ENCODE measurements around the gene ZC3H14.

ZC3H14 gene

DNA sequence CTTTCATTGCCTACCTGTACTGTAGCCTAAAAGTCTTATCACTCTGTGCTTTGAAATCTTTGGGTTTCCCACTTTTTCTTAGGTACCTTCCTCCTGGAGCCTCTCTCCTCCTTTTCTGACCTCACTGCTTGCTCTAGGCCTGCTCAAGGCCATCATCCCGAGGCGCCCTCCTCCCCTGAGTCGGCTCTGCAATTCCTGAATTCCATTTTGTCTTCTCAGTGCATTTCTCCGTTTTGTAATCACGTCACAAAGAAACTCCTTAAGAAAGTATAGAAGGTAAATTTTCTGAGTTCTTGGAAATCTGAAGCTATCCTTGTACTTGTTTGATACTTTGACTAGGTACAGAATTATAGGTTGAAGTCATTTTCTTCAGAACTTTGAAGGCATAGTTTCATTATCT lies 25.2 kb downstream of the ZC3H14 start:
- no peak overlapping the region for H3K4me3 ChIP-seq (ENCODE audit: low read length)
- no peaks in the 10 kb centered on the region for H3K9me3 ChIP-seq (ENCODE audit: insufficient read depth, low read depth, low read length)
- H3K9ac ChIP-seq (ENCODE audit: low read depth, low read length), result no peak overlapping the region
- H3K36me3 ChIP-seq (ENCODE audit: insufficient read depth, low read length), result peaks cover 90% of the 10 kb centered on the region
- WGBS, result 97% methylated on average over 5 of the region's 5 CpGs
- no peaks in the 10 kb centered on the region for H3K4me1 ChIP-seq (ENCODE audit: insufficient read depth, low read length)
- H3K27ac ChIP-seq (ENCODE audit: low read depth, low read length), result no peak overlapping the region
- no peaks in the 10 kb centered on the region for H3K27me3 ChIP-seq (ENCODE audit: insufficient read depth, low read length)

DNA sequence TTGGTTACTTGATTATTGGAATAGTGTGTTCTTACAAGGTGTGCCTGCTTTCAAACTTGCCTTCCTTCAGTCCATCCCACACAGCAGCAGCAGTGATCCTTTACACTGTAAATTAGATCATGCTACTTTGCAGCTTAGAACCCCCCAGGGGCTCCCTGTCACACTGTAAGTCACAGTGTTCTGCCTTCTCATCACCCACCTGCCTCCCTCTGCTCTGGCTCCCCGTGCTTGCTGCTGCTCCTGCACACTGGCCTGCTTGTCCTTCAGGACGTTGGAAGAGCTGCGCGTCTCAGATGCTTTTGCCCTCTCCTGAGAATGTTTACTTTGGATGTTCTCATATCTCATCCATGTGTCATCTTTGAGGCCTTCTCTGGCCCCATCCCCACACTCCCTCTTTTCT lies 27.3 kb downstream of the ZC3H14 start:
- 96% methylated on average over 4 of the region's 4 CpGs for WGBS
- Histone ChIP-seq H3K9ac (ENCODE audit: low read depth, low read length) (no peak overlapping the region), H3K36me3 (ENCODE audit: insufficient read depth, low read length) (peaks cover 90% of the 10 kb centered on the region), H3K9me3 (ENCODE audit: insufficient read depth, low read depth, low read length) (no peaks in the 10 kb centered on the region), H3K27ac (ENCODE audit: low read depth, low read length) (no peak overlapping the region), H3K4me3 (ENCODE audit: low read length) (no peak overlapping the region), H3K4me1 (ENCODE audit: insufficient read depth, low read length) (no peaks in the 10 kb centered on the region), H3K27me3 (ENCODE audit: insufficient read depth, low read length) (no peaks in the 10 kb centered on the region)

DNA sequence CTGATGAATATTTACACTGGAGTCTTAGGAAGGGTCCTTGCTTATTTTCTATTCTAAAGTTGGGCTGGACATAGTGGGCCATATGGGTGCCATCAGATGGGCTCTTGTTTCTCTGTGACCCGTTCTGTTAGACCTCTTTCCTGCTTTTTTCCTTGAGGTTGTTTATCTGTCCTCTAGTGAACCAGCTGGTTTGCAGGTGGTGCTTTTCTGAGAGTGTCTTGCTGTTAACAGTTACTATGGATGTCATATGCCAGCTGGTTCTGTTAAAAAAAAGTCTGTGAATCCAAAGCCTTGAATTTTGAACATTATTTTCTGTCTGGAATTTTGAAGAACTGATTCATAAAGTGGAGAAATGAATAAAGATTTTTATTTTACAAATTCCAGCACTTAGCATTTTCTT lies 29.2 kb downstream of the ZC3H14 start:
- Histone ChIP-seq H3K9ac (ENCODE audit: low read depth, low read length) (no peak overlapping the region), H3K4me3 (ENCODE audit: low read length) (no peak overlapping the region), H3K4me1 (ENCODE audit: insufficient read depth, low read length) (no peaks in the 10 kb centered on the region), H3K27ac (ENCODE audit: low read depth, low read length) (no peak overlapping the region), H3K9me3 (ENCODE audit: insufficient read depth, low read depth, low read length) (no peaks in the 10 kb centered on the region), H3K27me3 (ENCODE audit: insufficient read depth, low read length) (no peaks in the 10 kb centered on the region), H3K36me3 (ENCODE audit: insufficient read depth, low read length) (peaks cover 92% of the 10 kb centered on the region)
- 96% methylated on average over 1 of the region's 1 CpG for WGBS

DNA sequence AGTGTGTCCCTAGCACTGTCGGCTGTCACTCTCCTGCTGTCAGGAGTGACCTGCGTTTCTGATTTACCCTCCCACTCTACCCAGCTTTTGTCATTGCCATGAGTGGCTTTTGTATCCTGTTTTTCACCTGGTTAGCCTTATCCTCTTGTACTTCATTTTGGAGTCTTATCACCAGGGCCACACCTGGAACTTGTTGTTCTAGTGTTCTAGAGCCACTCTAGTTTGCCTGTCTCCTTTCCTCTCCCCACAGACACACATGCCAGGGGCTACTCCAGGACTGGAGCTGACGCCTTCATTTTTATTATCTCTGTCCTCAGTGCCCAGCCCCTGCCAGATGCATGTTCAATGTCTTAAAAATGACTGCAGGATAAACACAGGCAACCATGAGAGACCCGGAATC lies 34.2 kb downstream of the ZC3H14 start:
- Histone ChIP-seq H3K4me1 (ENCODE audit: insufficient read depth, low read length) (no peaks in the 10 kb centered on the region), H3K9me3 (ENCODE audit: insufficient read depth, low read depth, low read length) (no peaks in the 10 kb centered on the region), H3K27ac (ENCODE audit: low read depth, low read length) (no peak overlapping the region), H3K4me3 (ENCODE audit: low read length) (no peak overlapping the region), H3K9ac (ENCODE audit: low read depth, low read length) (no peak overlapping the region), H3K36me3 (ENCODE audit: insufficient read depth, low read length) (peaks cover 94% of the 10 kb centered on the region), H3K27me3 (ENCODE audit: insufficient read depth, low read length) (no peaks in the 10 kb centered on the region)
- whole genome bisulfite sequencing, result 91% methylated on average over 4 of the region's 4 CpGs

DNA sequence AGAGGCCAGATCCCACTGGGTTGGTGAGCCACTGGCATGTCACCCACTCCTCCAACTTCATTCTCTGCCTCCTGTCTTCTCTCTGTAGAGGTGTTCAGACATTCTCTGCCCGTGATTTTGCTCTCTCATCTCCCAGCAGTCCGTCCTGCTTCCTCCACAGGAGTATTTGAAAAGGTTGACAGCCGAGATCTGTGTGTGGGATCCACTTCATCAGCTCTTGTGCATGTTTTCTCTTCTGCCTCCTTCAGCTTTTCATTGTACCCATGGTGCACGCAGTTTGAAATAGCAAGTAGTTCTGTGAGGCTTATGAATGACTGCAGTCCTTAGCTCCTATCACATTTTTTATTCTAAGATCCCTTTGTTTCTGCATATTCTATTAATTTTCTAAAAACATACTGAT lies 34.8 kb downstream of the ZC3H14 start:
- no peaks in the 10 kb centered on the region for H3K27me3 ChIP-seq (ENCODE audit: insufficient read depth, low read length)
- H3K27ac ChIP-seq (ENCODE audit: low read depth, low read length), result no peak overlapping the region
- no peaks in the 10 kb centered on the region for H3K9me3 ChIP-seq (ENCODE audit: insufficient read depth, low read depth, low read length)
- 88% methylated on average over 4 of the region's 4 CpGs for WGBS
- H3K4me3 ChIP-seq (ENCODE audit: low read length), result no peak overlapping the region
- peaks cover 100% of the 10 kb centered on the region for H3K36me3 ChIP-seq (ENCODE audit: insufficient read depth, low read length)
- no peaks in the 10 kb centered on the region for H3K4me1 ChIP-seq (ENCODE audit: insufficient read depth, low read length)
- no peak overlapping the region for H3K9ac ChIP-seq (ENCODE audit: low read depth, low read length)

DNA sequence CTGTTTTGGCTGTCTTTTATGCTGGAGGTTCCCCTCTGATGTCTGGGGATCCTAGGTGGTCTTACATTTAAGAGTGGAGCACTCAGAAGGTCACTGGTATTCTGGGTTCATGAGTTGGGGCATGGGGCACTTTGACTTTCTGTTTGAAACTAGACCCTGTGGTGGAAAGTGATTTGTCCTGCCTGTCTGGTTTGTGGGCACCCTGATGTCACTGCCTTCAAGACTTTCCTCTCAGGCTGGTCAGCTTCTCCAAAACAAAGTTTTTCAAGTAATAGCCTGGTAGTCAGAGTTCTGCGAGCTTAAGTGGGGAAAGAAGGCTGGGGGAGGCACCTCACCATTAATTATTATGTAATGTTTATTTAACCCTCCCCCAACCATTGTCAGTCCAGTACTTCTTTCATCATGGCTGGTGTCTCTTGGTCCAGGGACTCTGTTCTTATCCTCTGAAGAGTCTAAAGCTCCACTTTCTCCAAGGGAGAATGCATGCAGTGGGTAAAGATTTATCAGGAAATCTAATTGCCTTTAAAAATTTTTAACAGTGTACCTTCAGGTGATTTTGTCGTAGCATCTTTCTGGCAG lies 35.3 kb downstream of the ZC3H14 start:
- no peaks in the 10 kb centered on the region for H3K4me1 ChIP-seq (ENCODE audit: insufficient read depth, low read length)
- 100% methylated on average over 1 of the region's 2 CpGs for WGBS

DNA sequence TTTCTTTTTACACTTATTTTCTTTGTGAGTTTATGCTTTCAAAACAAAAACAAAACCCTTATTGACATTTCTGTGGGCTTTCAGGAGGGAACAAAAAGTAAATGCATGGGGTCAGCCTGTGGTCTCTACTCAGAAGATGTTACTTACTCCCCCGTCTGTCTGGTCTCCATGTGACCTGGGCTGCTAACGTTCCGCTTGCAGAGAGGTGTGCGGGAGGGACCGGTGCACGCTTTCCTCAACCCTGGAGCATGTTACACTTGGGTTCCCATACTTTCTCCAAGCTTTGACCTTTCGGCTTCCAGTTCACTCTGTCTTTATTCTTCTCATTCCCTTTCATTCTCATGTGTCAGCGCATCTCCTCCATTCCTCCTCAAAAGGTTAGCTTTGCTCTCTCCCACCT lies 36.5 kb downstream of the ZC3H14 start:
- 96% methylated on average over 8 of the region's 8 CpGs for WGBS
- Histone ChIP-seq H3K36me3 (ENCODE audit: insufficient read depth, low read length) (peaks cover 100% of the 10 kb centered on the region), H3K4me1 (ENCODE audit: insufficient read depth, low read length) (no peaks in the 10 kb centered on the region), H3K4me3 (ENCODE audit: low read length) (no peak overlapping the region), H3K27ac (ENCODE audit: low read depth, low read length) (no peak overlapping the region), H3K27me3 (ENCODE audit: insufficient read depth, low read length) (no peaks in the 10 kb centered on the region), H3K9ac (ENCODE audit: low read depth, low read length) (no peak overlapping the region), H3K9me3 (ENCODE audit: insufficient read depth, low read depth, low read length) (no peaks in the 10 kb centered on the region)

More for the DNA sequence above, 35.3 kb downstream of the ZC3H14 start:
- Histone ChIP-seq H3K36me3 (ENCODE audit: insufficient read depth, low read length) (peaks cover 100% of the 10 kb centered on the region), H3K27ac (ENCODE audit: low read depth, low read length) (no peak overlapping the region), H3K9me3 (ENCODE audit: insufficient read depth, low read depth, low read length) (no peaks in the 10 kb centered on the region), H3K4me3 (ENCODE audit: low read length) (no peak overlapping the region), H3K9ac (ENCODE audit: low read depth, low read length) (no peak overlapping the region), H3K27me3 (ENCODE audit: insufficient read depth, low read length) (no peaks in the 10 kb centered on the region)

DNA sequence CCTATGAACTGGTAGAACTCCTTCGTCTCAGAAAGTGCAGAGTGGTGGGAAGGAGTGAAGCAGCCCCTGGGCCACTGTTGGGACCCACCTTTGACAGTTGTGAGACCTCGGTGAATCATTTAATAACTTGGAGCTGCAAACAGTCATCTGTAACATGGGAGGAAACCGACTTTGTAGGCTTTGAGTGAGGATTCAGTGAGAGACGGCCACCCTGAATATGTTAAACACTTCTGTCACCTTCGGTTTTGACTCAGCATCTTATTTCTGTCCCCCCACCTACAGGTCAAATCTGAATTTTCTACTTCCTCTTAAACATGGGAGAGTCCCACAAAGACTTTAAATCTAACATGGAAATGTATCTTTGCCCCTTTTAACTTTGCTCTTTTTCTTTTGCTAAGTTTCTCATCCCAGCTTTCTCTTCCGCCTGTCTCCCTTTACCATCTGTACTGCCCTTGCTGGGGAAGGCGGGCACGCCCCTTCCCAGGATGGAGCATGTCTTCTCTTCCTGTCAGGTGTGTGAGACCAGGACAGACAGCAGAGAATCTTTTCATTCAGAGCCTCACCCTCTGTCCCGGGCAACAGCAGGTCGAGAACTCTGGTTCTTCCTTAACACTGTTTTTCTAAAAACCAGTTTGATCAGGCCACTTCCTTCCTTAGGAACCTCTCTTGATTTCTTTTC lies 37.1 kb downstream of the ZC3H14 start:
- no peak overlapping the region for H3K4me3 ChIP-seq (ENCODE audit: low read length)
- H3K36me3 ChIP-seq (ENCODE audit: insufficient read depth, low read length), result peaks cover 100% of the 10 kb centered on the region
- H3K27me3 ChIP-seq (ENCODE audit: insufficient read depth, low read length), result no peaks in the 10 kb centered on the region
- no peaks in the 10 kb centered on the region for H3K4me1 ChIP-seq (ENCODE audit: insufficient read depth, low read length)
- H3K27ac ChIP-seq (ENCODE audit: low read depth, low read length), result no peak overlapping the region
- 91% methylated on average over 10 of the region's 10 CpGs for WGBS
- no peaks in the 10 kb centered on the region for H3K9me3 ChIP-seq (ENCODE audit: insufficient read depth, low read depth, low read length)
- no peak overlapping the region for H3K9ac ChIP-seq (ENCODE audit: low read depth, low read length)

DNA sequence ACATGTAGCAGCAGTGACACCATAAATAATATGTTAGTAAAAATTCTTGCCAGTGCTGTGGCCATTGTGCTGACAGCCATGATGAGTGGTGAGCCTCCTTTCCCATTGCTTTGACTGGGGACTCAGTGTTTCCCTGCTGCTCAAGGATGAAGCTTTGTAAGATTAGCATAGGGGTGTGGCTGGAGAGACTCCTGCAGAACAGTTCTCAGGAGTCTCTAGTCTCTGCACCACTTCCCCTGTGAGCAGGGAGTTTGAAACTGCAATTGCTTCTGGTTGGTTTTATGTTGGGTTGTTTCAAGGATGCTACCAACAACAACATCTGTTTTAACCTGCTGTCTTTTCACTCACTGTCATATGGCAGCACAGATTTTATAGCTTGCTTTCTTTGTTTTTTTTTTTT lies 41.4 kb downstream of the ZC3H14 start:
- Histone ChIP-seq H3K9ac (ENCODE audit: low read depth, low read length) (no peak overlapping the region), H3K27ac (ENCODE audit: low read depth, low read length) (no peak overlapping the region), H3K36me3 (ENCODE audit: insufficient read depth, low read length) (peaks cover 99% of the 10 kb centered on the region), H3K9me3 (ENCODE audit: insufficient read depth, low read depth, low read length) (no peaks in the 10 kb centered on the region), H3K27me3 (ENCODE audit: insufficient read depth, low read length) (no peaks in the 10 kb centered on the region), H3K4me1 (ENCODE audit: insufficient read depth, low read length) (no peaks in the 10 kb centered on the region), H3K4me3 (ENCODE audit: low read length) (no peak overlapping the region)

DNA sequence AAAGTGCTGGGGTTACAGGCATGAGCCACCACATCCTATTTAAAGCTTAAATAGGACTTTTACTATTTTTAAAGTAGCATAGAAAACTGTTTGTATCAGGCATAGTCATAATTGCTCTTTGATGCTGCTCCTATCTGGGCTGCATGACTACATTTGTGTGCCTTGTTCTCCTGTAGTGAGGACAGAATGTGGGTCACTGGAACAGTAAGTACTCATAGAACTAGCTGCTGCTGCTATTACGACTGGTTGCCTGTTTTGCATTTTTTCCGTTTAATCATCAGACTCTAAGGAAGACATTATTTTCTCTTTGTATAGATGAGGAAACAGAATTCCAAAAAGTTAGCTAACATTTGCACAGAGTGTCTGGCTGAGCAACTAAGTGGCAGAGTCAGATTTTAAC lies 42.8 kb downstream of the ZC3H14 start:
- H3K9me3 ChIP-seq (ENCODE audit: insufficient read depth, low read depth, low read length), result no peaks in the 10 kb centered on the region
- no peak overlapping the region for H3K9ac ChIP-seq (ENCODE audit: low read depth, low read length)
- H3K36me3 ChIP-seq (ENCODE audit: insufficient read depth, low read length), result peaks cover 99% of the 10 kb centered on the region
- no peak overlapping the region for H3K27ac ChIP-seq (ENCODE audit: low read depth, low read length)
- H3K27me3 ChIP-seq (ENCODE audit: insufficient read depth, low read length), result no peaks in the 10 kb centered on the region
- H3K4me1 ChIP-seq (ENCODE audit: insufficient read depth, low read length), result no peaks in the 10 kb centered on the region
- no peak overlapping the region for H3K4me3 ChIP-seq (ENCODE audit: low read length)
- 90% methylated on average over 2 of the region's 2 CpGs for WGBS

DNA sequence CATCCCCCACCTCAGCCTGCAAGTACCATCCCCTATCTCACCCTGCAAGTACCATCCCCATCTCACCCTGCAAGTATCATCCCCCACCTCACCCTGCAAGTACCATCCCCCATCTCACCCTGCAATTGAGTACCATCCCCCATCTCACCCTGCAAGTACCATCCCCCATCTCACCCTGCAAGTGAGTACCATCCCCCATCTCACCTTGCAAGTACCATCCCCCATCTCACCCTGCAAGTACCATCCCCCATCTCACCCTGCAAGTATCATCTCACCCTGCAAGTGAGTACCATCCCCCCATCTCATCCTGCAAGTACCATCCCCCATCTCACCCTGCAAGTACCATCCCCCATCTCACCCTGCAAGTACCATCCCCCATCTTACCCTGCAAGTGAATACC lies 45.0 kb downstream of the ZC3H14 start:
- no peaks in the 10 kb centered on the region for H3K27me3 ChIP-seq (ENCODE audit: insufficient read depth, low read length)
- H3K27ac ChIP-seq (ENCODE audit: low read depth, low read length), result no peak overlapping the region
- H3K9ac ChIP-seq (ENCODE audit: low read depth, low read length), result no peak overlapping the region
- no peaks in the 10 kb centered on the region for H3K4me1 ChIP-seq (ENCODE audit: insufficient read depth, low read length)
- H3K4me3 ChIP-seq (ENCODE audit: low read length), result no peak overlapping the region
- peaks cover 99% of the 10 kb centered on the region for H3K36me3 ChIP-seq (ENCODE audit: insufficient read depth, low read length)
- no peaks in the 10 kb centered on the region for H3K9me3 ChIP-seq (ENCODE audit: insufficient read depth, low read depth, low read length)

DNA sequence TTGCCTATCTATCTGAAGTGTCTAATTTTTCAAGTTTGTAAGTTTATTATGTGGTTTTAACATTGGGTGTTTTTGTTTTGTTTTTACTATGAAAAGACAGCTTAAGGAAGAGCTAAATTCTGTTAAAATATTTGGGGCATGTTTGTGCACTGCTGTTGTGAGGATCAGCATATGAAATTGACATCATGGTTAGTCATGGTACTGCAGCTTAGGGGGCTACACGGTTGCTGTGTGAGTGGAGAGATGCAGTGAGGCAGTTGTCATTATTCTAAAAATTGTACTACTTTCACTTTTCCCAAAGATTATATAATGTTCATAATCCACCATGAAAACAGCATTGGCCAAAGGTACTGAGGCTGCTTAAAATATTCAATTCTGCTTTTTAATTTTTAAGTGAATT lies 49.0 kb downstream of the ZC3H14 start:
- Histone ChIP-seq H3K9me3 (ENCODE audit: insufficient read depth, low read depth, low read length) (no peaks in the 10 kb centered on the region), H3K27ac (ENCODE audit: low read depth, low read length) (no peak overlapping the region), H3K4me3 (ENCODE audit: low read length) (no peak overlapping the region), H3K27me3 (ENCODE audit: insufficient read depth, low read length) (no peaks in the 10 kb centered on the region), H3K36me3 (ENCODE audit: insufficient read depth, low read length) (peaks cover 79% of the 10 kb centered on the region), H3K9ac (ENCODE audit: low read depth, low read length) (no peak overlapping the region), H3K4me1 (ENCODE audit: insufficient read depth, low read length) (no peaks in the 10 kb centered on the region)
- WGBS, result 89% methylated on average over 1 of the region's 1 CpG
